Stimulated activated CD4-positive, alpha-beta T cell treated with anti-CD3 and anti-CD28 coated beads, Interleukin-15, amount 100 ng/mL, for 48 hours (primary cell): ENCODE measurements around the gene SSBP4.

Experiments used
- DNase-seq, 2 donors: peaks; one replicate each; pipeline ENCODE4 v3.0.0-alpha.2; 2020; ENCODE audit warnings: low read depth in 2 of 2

The SSBP4 gene

DNA sequence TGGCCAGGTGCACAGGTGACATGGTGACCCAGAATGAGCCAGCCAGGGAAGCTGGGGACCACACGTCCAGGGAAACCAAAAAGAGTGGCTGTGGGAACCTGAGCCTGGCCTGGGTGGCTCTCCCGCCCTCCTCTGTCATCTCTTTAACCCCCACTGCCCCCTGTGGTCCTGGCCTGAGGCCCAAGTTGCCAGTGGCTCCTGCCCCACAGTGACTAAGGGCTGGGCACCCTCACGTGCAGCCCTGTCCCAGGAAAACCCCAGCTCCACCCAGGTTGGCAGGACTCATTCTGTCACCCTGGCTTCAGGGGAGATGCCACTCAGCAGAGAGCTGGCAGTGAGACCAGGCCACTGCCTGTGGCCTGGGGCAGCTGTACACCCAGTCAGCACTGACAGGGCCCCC lies 49.3 kb downstream of the SSBP4 start:
- no peak for DNase-seq

DNA sequence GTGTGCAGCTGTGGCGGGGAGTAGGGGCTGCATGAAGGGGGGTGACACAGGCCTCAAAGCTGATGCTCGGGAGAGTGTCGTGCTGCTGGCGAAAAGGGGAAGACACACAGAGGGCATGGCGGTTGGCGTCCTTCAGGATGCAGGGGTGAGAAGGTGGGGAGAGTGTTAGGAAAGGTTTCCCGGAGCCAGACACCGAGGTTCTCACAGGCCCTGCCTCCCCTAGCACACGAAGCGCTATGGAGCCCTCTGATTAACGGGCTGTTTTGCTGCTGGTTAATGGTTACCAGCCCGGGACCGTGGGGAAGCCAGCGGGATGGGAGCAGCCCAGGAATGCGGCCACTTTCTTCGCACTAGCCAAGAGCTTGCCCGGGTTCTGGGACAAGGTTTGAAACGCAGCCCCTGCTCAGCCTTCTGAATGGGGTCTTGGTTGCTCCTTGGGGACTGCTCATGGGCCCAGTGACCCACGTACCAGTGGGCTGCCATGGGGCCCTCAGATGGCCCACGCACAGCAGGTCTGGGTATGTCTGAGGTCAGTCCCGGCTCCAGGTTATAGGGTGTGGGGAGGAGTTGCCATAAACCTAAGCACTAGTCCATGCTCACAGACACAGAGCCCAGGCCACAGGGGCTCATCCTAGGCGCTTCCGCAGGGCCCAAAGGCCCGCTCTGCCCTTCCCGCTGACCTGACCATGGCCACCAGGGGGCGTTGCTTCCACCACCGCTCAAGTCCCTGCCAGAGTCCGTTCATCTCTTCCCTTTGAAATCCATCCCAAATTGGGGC lies 50.1 kb downstream of the SSBP4 start:
- DNase-seq, result peak; percentile 28 to 56

DNA sequence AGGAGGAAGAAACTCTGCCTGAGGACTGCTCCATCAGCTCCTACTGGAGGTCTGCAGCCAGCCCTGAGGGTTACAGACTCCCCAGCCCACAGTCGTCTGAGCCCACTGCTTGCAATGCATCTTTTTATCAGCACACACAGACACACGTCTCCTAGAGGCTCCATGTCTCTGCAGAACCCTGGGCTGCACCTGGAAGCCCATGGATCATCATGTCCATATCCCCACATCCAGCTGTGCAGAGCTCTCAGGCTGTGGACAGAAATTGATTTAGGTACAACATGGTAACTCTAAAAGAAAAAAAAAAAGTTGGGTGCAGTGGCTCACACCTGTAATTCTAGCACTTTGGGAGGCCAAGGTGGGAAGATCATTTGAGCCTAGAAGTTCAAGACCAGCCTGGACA lies 51.6 kb downstream of the SSBP4 start:
- DNase-seq, result no peak

DNA sequence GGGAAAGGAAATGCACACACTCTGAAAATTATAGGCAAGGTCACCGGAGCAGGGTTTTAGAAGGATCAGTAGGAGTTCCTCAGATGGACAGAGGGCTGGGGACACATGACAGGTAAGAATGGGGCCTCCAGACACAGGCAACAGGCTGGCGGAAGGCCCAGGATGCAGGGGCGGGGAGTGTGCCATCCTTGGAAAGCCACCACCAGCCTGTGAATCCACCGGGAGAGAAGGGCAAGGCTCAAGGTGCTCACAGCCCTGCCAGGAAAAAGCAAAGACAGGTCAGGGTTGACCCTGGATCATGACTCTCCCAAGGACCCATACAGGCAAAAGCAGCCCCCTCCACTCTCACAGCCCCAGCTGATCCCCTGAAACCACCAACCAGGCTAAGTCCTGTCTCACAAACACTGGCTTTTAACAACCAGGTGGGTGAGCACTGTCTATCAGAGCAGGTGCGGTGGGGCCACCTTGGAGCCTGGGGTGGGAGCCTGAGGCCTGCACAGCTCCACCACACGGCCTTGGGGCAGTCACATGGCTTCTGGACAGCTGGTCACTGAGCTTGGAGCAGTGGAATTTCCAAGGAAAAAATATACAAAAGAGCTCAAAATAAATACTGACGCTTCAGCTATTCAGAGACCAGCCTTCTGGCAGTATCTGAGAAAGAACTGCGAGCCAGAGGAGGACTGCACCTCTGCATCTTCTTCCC lies 54.0 kb downstream of the SSBP4 start:
- no peak for DNase-seq

DNA sequence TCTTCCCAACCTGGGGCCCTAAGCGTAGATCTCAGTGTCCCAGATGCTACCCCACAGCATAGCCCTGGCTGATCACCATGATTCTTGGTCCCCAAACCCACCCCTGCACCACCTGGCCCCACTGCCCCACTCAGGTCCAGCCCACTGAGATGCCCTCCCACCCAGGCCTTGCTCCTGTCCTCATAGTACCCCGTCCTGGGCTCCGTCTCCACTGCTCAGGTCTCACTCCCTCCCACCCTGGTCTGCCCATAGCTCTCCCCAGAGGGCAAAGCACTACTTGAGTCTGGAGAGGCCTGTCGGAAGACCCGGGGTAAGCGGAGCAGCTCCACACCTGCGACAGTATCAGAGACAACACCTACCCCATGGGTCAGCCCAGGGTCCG lies 54.5 kb downstream of the SSBP4 start:
- no peak for DNase-seq

DNA sequence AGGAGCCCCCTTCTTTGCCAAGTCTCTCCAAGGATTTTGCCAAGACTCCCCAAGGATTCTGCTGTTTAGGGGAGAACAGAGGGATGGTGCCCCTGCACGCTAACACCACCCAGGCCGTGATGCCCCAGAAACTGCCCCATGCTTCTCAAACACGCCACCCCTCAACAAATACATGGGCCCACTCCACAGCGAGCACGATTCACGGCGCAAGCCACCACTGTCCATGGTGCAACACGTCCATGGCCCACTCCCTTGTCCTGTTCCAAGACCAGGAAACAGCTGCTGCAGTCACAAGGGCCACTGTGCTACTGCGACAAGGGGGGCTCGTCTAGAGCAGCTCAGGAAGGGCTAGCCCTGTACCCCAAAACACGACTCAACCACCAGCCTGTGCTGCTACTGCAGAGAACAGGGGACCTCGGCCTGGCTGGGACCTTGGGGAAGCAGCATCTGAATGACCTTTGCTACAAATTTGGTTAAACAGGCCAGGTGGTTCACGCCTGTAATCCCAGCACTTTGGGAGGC lies 55.2 kb downstream of the SSBP4 start:
- no peak for DNase-seq

DNA sequence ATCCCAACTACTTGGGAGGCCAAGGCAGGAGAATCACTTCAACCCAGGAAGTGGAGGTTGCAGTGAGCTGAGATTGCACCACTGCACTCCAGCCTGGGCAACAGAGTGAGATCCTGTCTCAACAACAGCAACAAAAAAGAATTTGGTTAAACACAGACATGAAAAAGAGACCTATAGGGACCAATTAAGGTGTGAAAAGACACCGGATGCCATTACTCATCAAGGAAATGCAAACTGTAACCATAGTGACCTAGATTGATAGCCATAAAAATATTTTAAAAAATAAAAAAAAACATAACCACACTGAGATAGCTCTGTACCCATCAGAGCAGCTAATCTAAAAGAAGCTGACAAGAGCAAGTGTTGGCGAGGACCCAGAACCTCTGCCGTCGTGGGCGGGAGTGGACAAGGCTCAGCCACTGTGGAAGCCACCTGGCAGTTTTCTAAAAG lies 55.8 kb downstream of the SSBP4 start:
- DNase-seq, result no peak

DNA sequence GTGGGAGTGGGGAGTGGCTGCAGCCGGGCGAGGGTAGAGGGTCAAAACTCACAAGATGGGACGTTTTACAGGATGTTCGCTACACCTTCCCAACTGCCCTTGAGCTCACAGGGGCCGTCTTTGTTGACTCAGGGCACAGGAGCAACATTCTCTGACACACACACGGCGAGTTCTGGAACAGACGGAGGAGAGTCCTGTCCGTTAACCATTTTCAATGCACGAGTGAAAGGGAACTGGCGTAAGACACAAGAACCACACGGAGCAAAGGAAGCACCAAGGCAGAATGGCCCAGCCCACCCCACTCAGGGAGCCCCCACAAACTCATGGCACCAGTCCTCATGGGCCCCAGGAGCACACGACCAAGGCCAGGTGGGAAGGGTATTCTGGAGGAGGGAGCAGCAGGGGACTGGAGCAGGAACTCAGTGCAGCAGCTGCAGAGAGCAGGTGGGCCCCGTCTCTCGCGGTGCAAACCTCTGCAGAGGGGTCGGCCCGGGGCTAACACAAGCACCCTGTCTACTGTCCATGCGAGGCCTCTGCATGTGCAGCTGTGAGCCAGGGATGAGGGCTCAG lies 56.6 kb downstream of the SSBP4 start:
- DNase-seq, result no peak

DNA sequence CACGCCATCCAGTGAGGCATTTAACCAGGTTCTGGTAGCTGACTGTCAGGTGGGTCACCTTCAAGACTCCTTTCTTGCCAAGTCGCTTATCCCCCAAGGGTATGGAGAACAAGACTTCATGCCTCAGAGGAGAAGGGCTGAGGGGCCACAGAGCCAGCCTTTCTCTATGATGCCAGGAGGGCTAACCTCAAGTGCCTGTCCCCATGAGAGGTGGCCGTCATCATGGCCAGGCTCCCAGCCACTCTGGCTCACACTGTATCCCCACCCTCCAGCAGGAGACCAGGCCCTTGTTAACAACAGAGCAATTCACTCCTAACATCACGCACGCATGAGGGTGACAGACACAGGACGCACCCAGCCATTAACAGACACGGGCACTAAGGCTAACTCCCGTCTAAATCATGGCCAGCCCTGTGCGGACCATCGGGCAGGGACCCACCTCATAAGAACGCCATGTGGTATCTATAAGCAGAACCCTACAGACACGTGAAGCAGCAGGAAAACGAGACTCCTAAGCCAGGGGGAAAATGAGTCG lies 57.4 kb downstream of the SSBP4 start:
- DNase-seq, result no peak

DNA sequence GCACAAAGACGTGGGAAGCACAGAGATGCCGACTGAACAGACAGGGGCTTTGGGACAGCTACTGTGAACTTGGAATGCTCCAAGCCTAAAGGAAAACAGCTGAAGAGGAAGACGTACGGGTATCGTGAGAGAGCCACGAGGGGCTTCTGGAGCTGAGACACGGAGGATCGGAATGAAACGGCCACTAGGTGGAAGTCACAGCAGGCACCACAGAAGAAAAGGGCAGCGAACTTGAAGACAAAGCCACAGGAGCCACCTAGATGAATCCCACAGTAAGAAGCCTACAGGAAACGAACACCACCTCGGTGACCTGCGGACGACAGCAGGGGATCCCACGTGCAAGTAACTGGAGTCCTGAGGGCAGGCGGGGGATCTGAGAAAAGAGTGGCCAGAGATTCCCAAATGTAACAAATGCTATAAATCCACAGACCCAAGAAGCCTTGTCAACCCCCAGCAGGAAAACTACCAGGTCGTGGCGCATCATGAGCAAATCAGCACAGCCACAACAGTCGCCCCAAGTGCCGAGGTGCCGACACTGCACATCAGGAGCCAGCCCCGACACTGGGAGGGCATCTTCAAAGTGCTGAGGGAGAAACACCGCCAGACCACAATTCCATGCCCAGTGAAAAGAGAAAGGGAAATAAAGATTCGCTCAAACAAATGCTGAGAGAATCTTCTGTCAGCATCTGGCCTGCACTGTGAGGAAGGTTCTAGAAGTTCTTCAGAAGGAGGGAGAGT lies 58.0 kb downstream of the SSBP4 start:
- no peak for DNase-seq

DNA sequence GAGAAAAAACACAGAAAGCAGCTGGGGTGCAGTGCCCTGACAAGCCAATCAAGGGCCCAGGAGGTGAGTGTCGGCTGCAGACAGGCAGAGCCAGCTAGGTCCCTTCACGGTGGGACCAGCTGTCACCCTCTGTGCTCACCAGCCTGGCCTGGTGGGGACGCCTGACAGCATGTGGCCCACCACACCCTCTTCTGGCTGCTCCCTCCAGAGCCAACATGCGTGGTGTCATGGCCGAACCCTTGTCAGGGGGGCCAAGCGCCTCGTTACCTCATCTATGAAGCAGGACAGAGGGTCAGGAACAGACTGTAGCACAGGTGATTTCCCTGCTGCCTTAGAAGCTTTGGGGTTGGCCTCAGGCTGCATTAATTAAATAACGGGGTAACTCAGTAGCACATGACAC lies 58.8 kb downstream of the SSBP4 start:
- no peak for DNase-seq

DNA sequence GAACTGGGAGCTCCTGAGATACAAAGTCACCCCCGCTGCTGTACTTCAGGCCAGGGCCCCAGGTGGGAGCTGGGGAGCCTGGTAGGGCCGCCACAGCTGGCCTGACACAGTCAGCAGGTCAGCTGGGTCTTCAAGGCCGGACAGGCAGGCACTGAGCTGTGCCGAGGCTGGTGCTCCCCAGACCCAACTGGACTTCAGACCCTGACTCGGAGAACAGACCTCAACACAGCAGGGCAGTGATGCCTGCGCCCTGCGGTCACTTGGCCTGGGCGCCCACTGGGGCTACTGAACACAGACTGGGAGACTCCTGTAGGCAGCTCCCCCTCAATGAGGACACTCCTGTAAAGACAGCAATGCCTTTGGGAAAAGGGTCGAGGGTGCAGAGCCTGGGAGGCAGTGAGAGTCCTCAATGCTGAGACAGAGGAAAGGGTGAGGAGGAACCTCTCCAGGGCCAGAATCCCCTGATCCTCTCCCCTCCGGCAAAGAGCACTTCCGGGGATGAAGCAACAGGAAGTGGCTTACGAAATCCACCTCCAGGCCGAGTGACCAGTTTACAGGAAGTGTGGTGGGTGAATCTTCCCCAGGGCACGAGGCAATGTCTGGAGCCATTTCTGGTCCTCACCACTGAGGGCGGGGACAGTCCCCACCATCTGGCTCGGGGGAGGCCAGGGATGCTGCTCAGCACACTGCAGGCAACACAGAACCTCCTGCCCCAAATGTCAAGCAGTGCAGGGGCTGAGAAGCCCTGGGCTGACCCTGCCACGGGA lies 59.5 kb downstream of the SSBP4 start:
- peak; percentile 74 for DNase-seq

DNA sequence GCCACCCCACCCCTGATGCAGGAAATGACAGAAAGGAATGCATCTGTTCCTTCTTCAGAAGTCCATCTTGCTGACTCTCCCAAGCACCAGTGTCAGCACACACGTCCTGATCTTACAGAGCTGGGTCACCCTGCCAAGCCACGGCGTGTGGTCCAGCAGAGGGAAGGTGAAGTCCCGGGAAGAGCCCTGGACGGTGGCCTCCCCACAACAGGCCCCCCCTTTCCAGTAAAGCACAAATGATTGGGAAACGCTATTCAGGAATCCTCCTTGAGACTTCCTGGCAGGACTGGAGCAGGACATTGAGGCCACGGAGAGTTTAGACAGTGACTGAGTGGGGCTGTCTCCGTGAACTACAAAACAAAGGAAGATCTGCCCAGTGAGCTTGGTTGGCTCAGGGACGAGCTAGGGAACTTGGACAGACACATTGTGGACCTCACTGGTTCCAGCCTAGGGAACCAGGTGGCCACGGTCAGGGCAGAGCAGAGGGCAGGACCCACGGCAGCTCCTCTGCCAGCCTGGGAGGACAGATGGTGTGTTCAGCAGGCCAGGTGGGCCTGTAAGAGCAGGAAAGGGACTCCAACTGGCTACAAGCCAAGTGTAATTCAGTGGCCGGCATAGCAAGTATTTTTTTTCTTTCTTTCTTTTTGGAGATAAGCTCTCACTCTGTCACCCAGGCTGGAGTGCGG lies 61.0 kb downstream of the SSBP4 start:
- DNase-seq, result no peak

DNA sequence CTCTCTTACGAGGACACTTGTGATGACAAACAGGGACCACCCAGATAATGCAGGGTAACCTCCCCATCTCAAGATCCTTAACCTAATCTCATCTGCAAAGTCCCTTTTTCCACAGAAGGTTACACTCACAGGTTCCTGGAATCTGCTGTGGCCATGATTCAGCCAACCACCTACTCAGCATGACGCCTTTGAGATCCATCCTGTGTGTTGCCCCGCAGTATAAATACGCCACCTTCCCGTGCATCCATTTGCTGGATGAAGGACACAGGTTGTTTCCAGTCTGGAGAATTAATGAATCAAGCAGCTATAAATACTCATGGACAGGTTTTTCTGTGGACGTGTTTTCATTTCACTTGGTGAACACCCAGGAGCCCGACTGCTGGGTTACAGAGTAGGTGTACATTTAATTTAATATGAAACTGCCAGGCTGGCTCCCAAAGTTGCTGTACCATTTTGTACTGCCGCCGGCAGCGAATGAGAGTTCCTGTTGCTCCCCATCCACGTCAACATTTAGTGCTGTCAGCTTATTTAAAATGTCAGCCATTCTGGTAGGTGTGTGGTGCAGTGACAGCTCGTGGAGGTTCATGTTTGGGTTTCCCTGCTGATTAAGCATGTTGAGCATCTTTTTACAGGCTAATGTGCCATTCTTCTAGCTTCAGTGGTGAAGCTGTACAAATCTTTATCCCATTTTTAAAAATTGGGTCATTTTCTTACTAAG lies 62.5 kb downstream of the SSBP4 start:
- peak in 1 of 2 donors; percentile 28 for DNase-seq

DNA sequence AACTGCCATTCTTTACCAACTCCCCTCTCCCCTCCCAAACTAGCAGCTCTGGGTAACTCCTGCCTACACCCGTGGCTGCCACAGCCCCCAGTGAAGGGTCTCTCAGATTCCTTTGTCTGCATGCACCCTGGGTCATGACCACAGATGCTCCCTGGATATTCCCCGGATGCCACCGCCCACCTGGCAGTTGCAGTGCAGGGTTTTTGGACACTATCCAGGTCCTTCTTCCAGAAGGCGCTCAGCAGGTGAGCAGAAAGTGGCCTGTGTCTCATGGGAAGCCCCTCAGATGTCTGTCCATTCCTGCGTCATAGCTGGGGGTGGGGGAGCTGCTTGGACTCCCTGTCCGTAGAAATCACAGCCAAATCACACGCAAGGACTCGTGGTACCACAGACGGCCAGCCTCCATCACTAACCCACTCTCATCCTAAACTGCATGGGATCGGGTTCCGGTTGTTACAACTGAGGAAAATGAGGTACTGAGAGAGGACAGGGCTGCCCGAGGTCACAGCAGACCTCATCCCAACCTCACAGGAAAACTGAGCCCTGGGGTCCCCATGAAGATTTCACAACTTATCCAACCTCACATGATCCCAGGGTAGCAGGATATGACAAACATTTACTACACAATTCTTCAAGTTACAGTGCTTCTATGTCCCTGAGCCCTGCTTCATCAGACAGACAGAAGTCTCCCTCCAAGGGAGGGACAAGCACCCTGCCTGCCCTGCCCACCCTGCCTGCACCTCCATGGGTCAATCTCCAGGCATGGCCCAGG lies 64.1 kb downstream of the SSBP4 start:
- no peak for DNase-seq
